OCI-LY3 (cell line): ENCODE results near the gene KLHDC3.

Source experiments
- H2AFZ ChIP-seq: fragments of 200-600, 300-600 bp; shearing (Covaris generic); 2 replicates; pipeline ENCODE4 v1.6.0; 2014; ENCODE audit warnings: antibody characterized with exemption, low read depth, low read length
- H3K27ac ChIP-seq: fragments of 200-600, 300-600 bp; sonication (generic); 2 replicates; pipeline ENCODE4 v1.5.1; 2014; ENCODE audit warnings: mild to moderate bottlenecking, low read length, moderate library complexity, mixed read lengths
- H3K27me3 ChIP-seq: fragments of 200-600, 300-600 bp; sonication (generic); 2 replicates; pipeline ENCODE4 v1.6.1; 2014; ENCODE audit warnings: low read depth, low read length, mixed read lengths
- H3K36me3 ChIP-seq: fragments of 200-600, 300-600 bp; sonication (generic); replicated peaks from 2 replicates; pipeline ENCODE3; 2014; ENCODE audit warnings: low read depth, low read length, mixed read lengths
- H3K4me1 ChIP-seq: fragments of 300-600, 200-600 bp; sonication (generic); 2 replicates; pipeline ENCODE4 v1.6.1; 2014; ENCODE audit warnings: low read length, mixed read lengths
- H3K4me2 ChIP-seq: fragments of 200-600, 300-600 bp; sonication (generic); 2 replicates; pipeline ENCODE4 v1.6.1; 2014; ENCODE audit warnings: low read length, mixed read lengths
- H3K4me3 ChIP-seq: fragments of 300-600, 200-600 bp; sonication (generic); 2 replicates; pipeline ENCODE4 v1.5.1; 2014; ENCODE audit warnings: antibody characterized with exemption, mild to moderate bottlenecking, low read length, moderate library complexity
- H3K79me2 ChIP-seq: fragments of 300-600, 200-600 bp; shearing (Covaris generic); 2 replicates; pipeline ENCODE4 v1.6.1; 2014; ENCODE audit warnings: mild to moderate bottlenecking, low read length, mixed read lengths
- H3K9ac ChIP-seq: fragments of 300-600, 200-600 bp; shearing (Covaris generic); 2 replicates; pipeline ENCODE4 v1.6.0; 2014; ENCODE audit warnings: mild to moderate bottlenecking, low read length, moderate library complexity
- H3K9me3 ChIP-seq: fragments of 200-600, 300-600 bp; shearing (Covaris generic); 2 replicates; pipeline ENCODE4 v1.6.1; 2014; ENCODE audit warnings: low read length, mixed read lengths; ENCODE audit not compliant: insufficient read depth
- H4K20me1 ChIP-seq: fragments of 200-600, 300-600 bp; sonication (generic); 2 replicates; pipeline ENCODE4 v1.6.1; 2016; ENCODE audit warnings: low read length, mixed read lengths; ENCODE audit not compliant: insufficient read depth
- EZH2phosphoT487 ChIP-seq: fragments of 200-600 bp; shearing (Covaris generic); IDR thresholded peaks from 2 replicates; pipeline ENCODE4 v1.6.1; 2018; ENCODE audit warnings: antibody characterized with exemption, mixed run types, low read depth
- TF ChIP-seq, protein P1 (sequence below): fragments of 200-600, 300-600 bp; sonication (generic); IDR thresholded peaks from 2 replicates; pipeline ENCODE4 v1.5.1; 2014; ENCODE audit warnings: antibody characterized with exemption, low read length, low read depth

Gene KLHDC3

DNA sequence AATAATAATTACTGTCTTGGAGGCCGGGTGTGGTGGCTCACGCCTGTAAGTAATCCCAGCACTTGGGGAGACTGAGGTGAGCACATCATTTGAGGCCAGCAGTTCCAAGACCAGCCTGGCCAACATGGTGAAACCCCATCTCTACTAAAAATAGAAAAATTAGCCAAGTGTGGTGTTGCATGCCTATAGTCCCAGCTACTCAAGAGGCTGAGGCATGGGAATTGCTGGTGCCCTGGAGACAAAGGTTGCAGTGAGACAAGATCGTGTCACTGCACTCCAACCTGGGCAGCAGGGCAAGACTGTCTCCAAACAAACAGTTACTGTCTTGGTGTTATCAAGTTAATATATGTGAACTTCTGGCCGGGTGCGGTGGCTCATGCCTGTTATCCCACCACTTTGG lies 12.3 kb downstream of the KLHDC3 start:
- no peak overlapping the region for H3K9ac ChIP-seq
- H3K4me1 ChIP-seq, result peaks cover 13% of the 10 kb centered on the region
- H4K20me1 ChIP-seq, result no peaks in the 10 kb centered on the region
- no peaks in the 10 kb centered on the region for H3K27me3 ChIP-seq
- no peak overlapping the region for H3K4me3 ChIP-seq
- H3K36me3 ChIP-seq, result peaks cover 44% of the 10 kb centered on the region
- H3K27ac ChIP-seq, result no peak overlapping the region
- no peak overlapping the region for H2AFZ ChIP-seq
- peaks cover 29% of the 10 kb centered on the region for H3K79me2 ChIP-seq
- TF ChIP-seq, protein P1, sequence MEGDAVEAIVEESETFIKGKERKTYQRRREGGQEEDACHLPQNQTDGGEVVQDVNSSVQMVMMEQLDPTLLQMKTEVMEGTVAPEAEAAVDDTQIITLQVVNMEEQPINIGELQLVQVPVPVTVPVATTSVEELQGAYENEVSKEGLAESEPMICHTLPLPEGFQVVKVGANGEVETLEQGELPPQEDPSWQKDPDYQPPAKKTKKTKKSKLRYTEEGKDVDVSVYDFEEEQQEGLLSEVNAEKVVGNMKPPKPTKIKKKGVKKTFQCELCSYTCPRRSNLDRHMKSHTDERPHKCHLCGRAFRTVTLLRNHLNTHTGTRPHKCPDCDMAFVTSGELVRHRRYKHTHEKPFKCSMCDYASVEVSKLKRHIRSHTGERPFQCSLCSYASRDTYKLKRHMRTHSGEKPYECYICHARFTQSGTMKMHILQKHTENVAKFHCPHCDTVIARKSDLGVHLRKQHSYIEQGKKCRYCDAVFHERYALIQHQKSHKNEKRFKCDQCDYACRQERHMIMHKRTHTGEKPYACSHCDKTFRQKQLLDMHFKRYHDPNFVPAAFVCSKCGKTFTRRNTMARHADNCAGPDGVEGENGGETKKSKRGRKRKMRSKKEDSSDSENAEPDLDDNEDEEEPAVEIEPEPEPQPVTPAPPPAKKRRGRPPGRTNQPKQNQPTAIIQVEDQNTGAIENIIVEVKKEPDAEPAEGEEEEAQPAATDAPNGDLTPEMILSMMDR, result no peak
- TF ChIP-seq EZH2phosphoT487, result no peak
- no peaks in the 10 kb centered on the region for H3K9me3 ChIP-seq
- H3K4me2 ChIP-seq, result no peak overlapping the region

DNA sequence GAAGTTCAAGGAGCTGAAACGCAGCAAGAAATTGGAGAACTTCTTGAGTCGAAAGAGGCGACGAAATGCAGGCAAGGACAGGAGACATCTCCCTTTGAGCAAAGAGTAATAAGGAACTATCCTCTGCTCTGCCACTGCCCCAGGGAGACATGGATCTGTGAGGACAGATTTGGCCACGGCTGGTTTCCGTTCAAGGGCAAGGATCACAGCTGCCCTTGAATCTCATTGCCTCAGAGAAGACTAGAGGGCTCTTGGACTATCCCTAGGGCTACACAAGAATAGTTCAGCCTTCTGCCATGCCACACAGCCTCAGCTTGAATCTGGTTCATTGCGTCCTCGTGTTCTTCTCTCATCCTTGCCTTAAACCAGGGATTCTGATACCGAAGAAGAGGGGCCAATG lies 15.1 kb downstream of the KLHDC3 start:
- no peak for TF ChIP-seq EZH2phosphoT487
- TF ChIP-seq, protein P1, result no peak
- no peak overlapping the region for H3K27ac ChIP-seq
- H4K20me1 ChIP-seq, result no peaks in the 10 kb centered on the region
- peaks cover 4% of the 10 kb centered on the region for H3K79me2 ChIP-seq
- H2AFZ ChIP-seq, result no peak overlapping the region
- H3K4me2 ChIP-seq, result no peak overlapping the region
- no peak overlapping the region for H3K4me3 ChIP-seq
- peaks cover 5% of the 10 kb centered on the region for H3K4me1 ChIP-seq
- H3K36me3 ChIP-seq, result peaks cover 60% of the 10 kb centered on the region
- H3K27me3 ChIP-seq, result no peaks in the 10 kb centered on the region
- no peak overlapping the region for H3K9ac ChIP-seq
- H3K9me3 ChIP-seq, result no peaks in the 10 kb centered on the region

DNA sequence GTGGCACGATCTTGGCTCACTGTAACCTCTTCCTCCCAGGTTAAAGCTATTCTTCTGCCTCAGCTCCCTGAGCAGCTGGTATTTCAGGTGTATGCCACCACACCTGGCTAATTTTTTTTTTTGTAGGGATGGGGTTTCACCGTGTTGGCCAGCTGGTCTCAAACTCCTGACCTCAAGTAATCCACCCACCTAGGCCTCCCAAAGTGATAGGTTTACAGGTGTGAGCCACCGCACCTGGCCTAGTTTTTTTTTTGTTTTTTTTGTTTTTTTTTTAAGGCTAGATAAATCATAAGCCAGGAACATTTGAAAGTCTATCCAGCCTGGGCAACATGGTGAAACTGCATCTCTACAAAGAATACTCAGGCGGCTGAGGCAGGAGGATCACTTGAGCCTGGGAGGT lies 18.3 kb downstream of the KLHDC3 start:
- H3K79me2 ChIP-seq, result no peaks in the 10 kb centered on the region
- no peak overlapping the region for H3K27ac ChIP-seq
- H3K4me3 ChIP-seq, result no peak overlapping the region
- no peak for TF ChIP-seq EZH2phosphoT487
- TF ChIP-seq, protein P1, result no peak
- no peak overlapping the region for H3K4me2 ChIP-seq
- H2AFZ ChIP-seq, result no peak overlapping the region
- H3K36me3 ChIP-seq, result peaks cover 58% of the 10 kb centered on the region
- no peak overlapping the region for H3K9ac ChIP-seq
- no peaks in the 10 kb centered on the region for H3K9me3 ChIP-seq
- H3K27me3 ChIP-seq, result no peaks in the 10 kb centered on the region
- no peaks in the 10 kb centered on the region for H4K20me1 ChIP-seq
- H3K4me1 ChIP-seq, result no peaks in the 10 kb centered on the region

DNA sequence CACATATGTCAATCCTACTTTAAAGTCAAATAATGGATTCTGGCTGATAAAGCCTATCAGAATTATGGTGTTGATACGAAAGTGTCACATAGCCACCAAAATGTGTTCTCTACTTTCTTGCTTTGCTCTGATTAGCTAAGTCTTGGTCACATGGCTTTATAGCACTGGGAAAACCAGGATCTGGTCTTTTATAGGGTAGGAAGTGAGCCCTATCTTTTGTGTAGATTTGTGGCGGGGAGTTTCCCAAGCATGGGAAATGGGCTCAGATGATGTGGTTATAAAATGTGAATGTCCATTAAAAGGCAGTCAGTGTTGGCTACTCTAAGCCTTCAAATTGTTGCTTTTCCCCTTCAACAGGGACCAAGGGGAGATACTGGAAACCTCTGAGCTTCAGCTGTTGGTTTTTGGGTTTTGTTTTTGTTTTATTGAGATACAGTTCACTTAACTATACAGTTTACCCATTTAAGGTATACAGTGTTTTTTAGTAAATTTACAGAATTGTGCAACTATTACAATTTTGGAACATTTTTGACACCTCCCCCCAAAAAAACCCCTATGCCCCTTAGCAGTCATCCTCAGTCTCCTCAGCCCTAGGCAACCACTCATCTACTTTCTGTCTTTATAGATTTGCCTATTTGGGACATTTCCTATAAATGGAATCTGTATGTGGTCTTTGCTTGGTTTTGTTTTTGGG lies 19.6 kb downstream of the KLHDC3 start:
- Histone ChIP-seq H3K9me3 (no peaks in the 10 kb centered on the region), H3K27ac (no peak overlapping the region), H2AFZ (no peak overlapping the region), H3K4me3 (no peak overlapping the region), H3K4me2 (no peak overlapping the region), H3K79me2 (no peaks in the 10 kb centered on the region), H3K4me1 (no peaks in the 10 kb centered on the region), H4K20me1 (no peaks in the 10 kb centered on the region), H3K27me3 (no peaks in the 10 kb centered on the region), H3K36me3 (peaks cover 64% of the 10 kb centered on the region), H3K9ac (no peak overlapping the region)
- TF ChIP-seq, protein P1, result no peak
- no peak for TF ChIP-seq EZH2phosphoT487
